HEK293 (cell line): Measurements from ENCODE around the gene NFKBIE.
A peak's percentile ranks its signal among the peaks of the same experiment; 100 is the strongest.

ENCODE experiments used
- AEBP2 ChIP-seq: fragments of 450-650 bp; formaldehyde crosslinking; IDR thresholded peaks from 2 replicates; pipeline ENCODE4 v1.5.1; 2016; ENCODE audit warnings: missing biosample characterization, missing genetic modification characterization, borderline replicate concordance
- GFI1B ChIP-seq: fragments of 450-650 bp; formaldehyde crosslinking; IDR thresholded peaks from 2 replicates; pipeline ENCODE4 v1.5.1; 2016; ENCODE audit warnings: missing biosample characterization, missing genetic modification characterization
- MEIS1 ChIP-seq: sonication (generic); formaldehyde crosslinking; IDR thresholded peaks from 2 replicates; pipeline ENCODE4 v1.8.1; 2022; ENCODE audit warnings: missing genetic modification reagents, mild to moderate bottlenecking, borderline replicate concordance
- PRDM2 ChIP-seq: fragments of 450-650 bp; formaldehyde crosslinking; IDR thresholded peaks from 2 replicates; pipeline ENCODE4 v1.5.1; 2016; ENCODE audit warnings: missing biosample characterization, missing genetic modification characterization, borderline replicate concordance
- SCRT2 ChIP-seq: fragments of 450-650 bp; formaldehyde crosslinking; IDR thresholded peaks from 2 replicates; pipeline ENCODE4 v1.5.1; 2016; ENCODE audit warnings: missing biosample characterization, missing genetic modification characterization
- WT1 ChIP-seq: fragments of 450-650 bp; formaldehyde crosslinking; IDR thresholded peaks from 2 replicates; pipeline ENCODE4 v1.5.1; 2016; ENCODE audit warnings: missing biosample characterization, missing genetic modification characterization
- YY1 ChIP-seq: fragments of 450-650 bp; formaldehyde crosslinking; IDR thresholded peaks from 2 replicates; pipeline ENCODE4 v1.5.1; 2018; ENCODE audit warnings: missing biosample characterization, missing genetic modification characterization
- ZBTB49 ChIP-seq: fragments of 450-650 bp; formaldehyde crosslinking; IDR thresholded peaks from 2 replicates; pipeline ENCODE4 v1.5.1; 2016; ENCODE audit warnings: missing biosample characterization, missing genetic modification characterization, low read depth
- ZEB2 ChIP-seq: fragments of 450-650 bp; formaldehyde crosslinking; IDR thresholded peaks from 2 replicates; pipeline ENCODE4 v1.5.1; 2016; ENCODE audit warnings: missing biosample characterization, missing genetic modification characterization
- ZNF10 ChIP-seq: fragments of 450-650 bp; formaldehyde crosslinking; IDR thresholded peaks from 2 replicates; pipeline ENCODE4 v1.5.1; 2017; ENCODE audit warnings: missing biosample characterization, missing genetic modification characterization
- ZNF146 ChIP-seq: fragments of 450-650 bp; formaldehyde crosslinking; IDR thresholded peaks from 2 replicates; pipeline ENCODE4 v1.5.1; 2016; ENCODE audit warnings: missing biosample characterization, missing genetic modification characterization
- ZNF169 ChIP-seq: fragments of 450-650 bp; formaldehyde crosslinking; IDR thresholded peaks from 2 replicates; pipeline ENCODE4 v1.5.1; 2016; ENCODE audit warnings: missing biosample characterization, missing genetic modification characterization
- ZNF211 ChIP-seq: fragments of 450-650 bp; formaldehyde crosslinking; IDR thresholded peaks from 2 replicates; pipeline ENCODE4 v1.5.1; 2016; ENCODE audit warnings: low read depth, missing biosample characterization, missing genetic modification characterization
- ZNF366 ChIP-seq: fragments of 450-650 bp; formaldehyde crosslinking; conservative IDR thresholded peaks from 2 replicates; pipeline ENCODE4 v1.5.1; 2016; ENCODE audit warnings: missing biosample characterization, missing genetic modification characterization
- ZNF423 ChIP-seq: fragments of 450-650 bp; formaldehyde crosslinking; IDR thresholded peaks from 2 replicates; pipeline ENCODE4 v1.5.1; 2016; ENCODE audit warnings: missing biosample characterization, missing genetic modification characterization
- ZNF513 ChIP-seq: fragments of 450-650 bp; IDR thresholded peaks from 2 replicates; pipeline ENCODE4 v1.5.1; 2018; ENCODE audit warnings: missing biosample characterization, missing genetic modification characterization
- ZNF621 ChIP-seq: fragments of 450-650 bp; formaldehyde crosslinking; IDR thresholded peaks from 2 replicates; pipeline ENCODE4 v1.5.1; 2017; ENCODE audit warnings: missing biosample characterization, missing genetic modification characterization
- ZNF629 ChIP-seq: fragments of 450-650 bp; formaldehyde crosslinking; IDR thresholded peaks from 2 replicates; pipeline ENCODE4 v1.5.1; 2017; ENCODE audit warnings: missing biosample characterization, missing genetic modification characterization
- ZNF660 ChIP-seq: fragments of 450-650 bp; IDR thresholded peaks from 2 replicates; pipeline ENCODE4 v1.5.1; 2018; ENCODE audit warnings: missing biosample characterization, mild to moderate bottlenecking, missing genetic modification characterization
- ZNF692 ChIP-seq: fragments of 450-650 bp; formaldehyde crosslinking; IDR thresholded peaks from 2 replicates; pipeline ENCODE4 v1.5.1; 2016; ENCODE audit warnings: missing biosample characterization, missing genetic modification characterization
- ZNF776 ChIP-seq: fragments of 450-650 bp; formaldehyde crosslinking; IDR thresholded peaks from 2 replicates; pipeline ENCODE4 v1.5.0; 2017; ENCODE audit warnings: missing biosample characterization, missing genetic modification characterization, borderline replicate concordance
- ZNF791 ChIP-seq: fragments of 450-650 bp; formaldehyde crosslinking; IDR thresholded peaks from 2 replicates; pipeline ENCODE4 v1.5.1; 2016; ENCODE audit warnings: missing biosample characterization, missing genetic modification characterization
- ZNF837 ChIP-seq: fragments of 450-650 bp; formaldehyde crosslinking; IDR thresholded peaks from 2 replicates; pipeline ENCODE4 v1.5.1; 2016; ENCODE audit warnings: missing biosample characterization, missing genetic modification characterization

The NFKBIE gene

GRCh38 chr6:44221291-44221960, 43.9 kb downstream of the NFKBIE start (continued):
- TF ChIP-seq ZNF513 (tag by site-specific recombination) = no peak
- no peak for TF ChIP-seq YY1 (tag by site-specific recombination)
- TF ChIP-seq ZNF10 (tag by site-specific recombination) = no peak
- TF ChIP-seq ZNF169 (tag by site-specific recombination) = no peak
- TF ChIP-seq ZNF791 = no peak
- TF ChIP-seq SCRT2 (tag by site-specific recombination) = peak; percentile 79
- TF ChIP-seq ZNF423 = peak; percentile 37; the same call in 1 of the 2 replicates
- no peak for TF ChIP-seq AEBP2 (tag by site-specific recombination)
- TF ChIP-seq ZNF692 (tag by site-specific recombination) = peak; percentile 80; the same call in 1 of the 2 replicates
- TF ChIP-seq GFI1B (tag by site-specific recombination) = no peak
- no peak for TF ChIP-seq ZNF621 (tag by site-specific recombination)
- TF ChIP-seq ZNF776 (tag by site-specific recombination) = no peak
- no peak for TF ChIP-seq ZNF837 (tag by site-specific recombination)
- no peak for TF ChIP-seq ZNF660 (tag by site-specific recombination)
- TF ChIP-seq ZEB2 (tag by site-specific recombination) = no peak
- TF ChIP-seq ZNF146 (tag by site-specific recombination) = no peak
- TF ChIP-seq ZNF366 (tag by site-specific recombination) = peak; percentile 54; the same call in 1 of the 2 replicates
- no peak for TF ChIP-seq MEIS1
- TF ChIP-seq ZNF629 (tag by site-specific recombination) = peak; percentile 29; the same call in 1 of the 2 replicates
- peak; percentile 7; the same call in 1 of the 2 replicates for TF ChIP-seq WT1
- no peak for TF ChIP-seq ZNF211
- TF ChIP-seq PRDM2 (tag by site-specific recombination) = no peak
- no peak for TF ChIP-seq ZBTB49 (tag by site-specific recombination)
